Lower lobe of right lung (tissue), 2 donors: ENCODE results near the gene ZIC1. TPM values are rescaled to one million over a fixed set of nuclear protein-coding genes. Genes with fewer than 3 reads are reported as not detected.

Experiments used
- ATAC-seq, 2 donors: fragments of 200-7000 bp; cut with Tn5 transposase; one replicate each; pipeline ENCODE4 v1.9.1; 2020 to 2022; ENCODE audit warnings: mild to moderate bottlenecking in 2 of 2, moderate library complexity in 2 of 2
- DNase-seq: peaks from one replicate; pipeline ENCODE4 v3.0.0-alpha.2; 2020
- H3K27ac ChIP-seq: fragments of 200-600 bp; one replicate; pipeline ENCODE4 v1.8.0; 2022
- H3K27me3 ChIP-seq: fragments of 200-600 bp; one replicate; pipeline ENCODE4 v1.8.0; 2022; ENCODE audit warnings: low read depth
- H3K36me3 ChIP-seq: fragments of 200-600 bp; one replicate; pipeline ENCODE4 v1.8.0; 2022; ENCODE audit warnings: mild to moderate bottlenecking
- H3K4me1 ChIP-seq: fragments of 200-600 bp; one replicate; pipeline ENCODE4 v1.8.0; 2022
- H3K4me3 ChIP-seq: fragments of 200-600 bp; one replicate; pipeline ENCODE4 v1.8.0; 2022; ENCODE audit warnings: mild to moderate bottlenecking
- H3K9me3 ChIP-seq: fragments of 200-600 bp; one replicate; pipeline ENCODE4 v1.8.0; 2022
- CTCF ChIP-seq: fragments of 200-600 bp; IDR thresholded peaks from one replicate; pipeline ENCODE4 v1.8.0; 2022; ENCODE audit warnings: antibody characterized with exemption, mild to moderate bottlenecking
- intact Hi-C: fragments of 100-400 bp; cut with DNase I; formaldehyde crosslinking; loops from one replicate; pipeline ENCODE4 v1.11.0; 2022
- total RNA-seq: library from RNA; stranded (reverse); fragmentation: NEBNext Ultra II Directional; extraction: Animal tissue kit (Norgen Biotek cat#: 25700); gene quantifications from one replicate; pipeline ENCODE4 v1.2.1, GENCODE V29; 2021
- donor health status: DM: no; HTN: yes; CAD: no; lungs with severe emphysema.

ZIC1 gene
- total RNA-seq, 1 donor from 2014 or later = not detected

GRCh38 chr3:147387291-147387884 is 21.8 kb upstream of the ZIC1 start:
- H3K4me3 ChIP-seq = no peak overlapping the region
- peaks cover 100% of the 10 kb centered on the region for H3K27me3 ChIP-seq
- DNase-seq = no peak
- no peak overlapping the region for H3K27ac ChIP-seq
- no peak for ATAC-seq
- peaks cover 7% of the 10 kb centered on the region for H3K4me1 ChIP-seq
- H3K9me3 ChIP-seq = no peaks in the 10 kb centered on the region
- H3K36me3 ChIP-seq = no peaks in the 10 kb centered on the region
- no peak for TF ChIP-seq CTCF
- intact Hi-C loops = no loop called here

GRCh38 chr3:147387885-147388699 is 21.1 kb upstream of the ZIC1 start:
- DNase-seq (no peak), ATAC-seq (no peak)
- intact Hi-C loops = no loop called here
- Histone ChIP-seq H3K4me1 (peaks cover 13% of the 10 kb centered on the region), H3K27ac (no peak overlapping the region), H3K36me3 (no peaks in the 10 kb centered on the region), H3K27me3 (peaks cover 100% of the 10 kb centered on the region), H3K9me3 (no peaks in the 10 kb centered on the region), H3K4me3 (no peak overlapping the region)
- TF ChIP-seq CTCF = no peak

GRCh38 chr3:147388700-147389580 is 20.2 kb upstream of the ZIC1 start:
- H3K4me3 ChIP-seq = no peak overlapping the region
- DNase-seq (no peak), ATAC-seq (no peak)
- H3K27me3 ChIP-seq = peaks cover 100% of the 10 kb centered on the region
- no peak overlapping the region for H3K27ac ChIP-seq
- intact Hi-C loops = no loop called here
- H3K9me3 ChIP-seq = no peaks in the 10 kb centered on the region
- peaks cover 21% of the 10 kb centered on the region for H3K4me1 ChIP-seq
- TF ChIP-seq CTCF = no peak
- H3K36me3 ChIP-seq = no peaks in the 10 kb centered on the region

- Histone ChIP-seq H3K9me3 (no peaks in the 10 kb centered on the region), H3K27ac (no peak overlapping the region), H3K27me3 (peaks cover 100% of the 10 kb centered on the region), H3K4me3 (no peak overlapping the region), H3K36me3 (no peaks in the 10 kb centered on the region), H3K4me1 (peaks cover 21% of the 10 kb centered on the region)
- no peak for ATAC-seq
- no peak for TF ChIP-seq CTCF
- intact Hi-C loops = no loop called here
- DNase-seq = no peak
Measured at GRCh38 chr3:147389717-147390116, 19.4 kb upstream of the ZIC1 start.
